GM19452 (cell line): Measurements from ENCODE around the gene TMEM59.
"Not testable (repeated sequence)": the region's sequence is repeated elsewhere in the genome, so short reads cannot be mapped to it uniquely, and the experiment has no call there.

Source experiments
- ATAC-seq: cut with Tn5 transposase; IDR thresholded peaks from one replicate; pipeline ENCODE4 v1.9.1; 2021; ENCODE audit not compliant: unreplicated experiment

Gene TMEM59

GRCh38 chr1:54013393-54014008, 39.5 kb downstream of the TMEM59 start:
- no peak for ATAC-seq

- no peak for ATAC-seq
Measured at GRCh38 chr1:54012863-54013262, 40.1 kb downstream of the TMEM59 start.

- ATAC-seq: no peak
Measured at GRCh38 chr1:54012008-54012325, 41.0 kb downstream of the TMEM59 start.

DNA sequence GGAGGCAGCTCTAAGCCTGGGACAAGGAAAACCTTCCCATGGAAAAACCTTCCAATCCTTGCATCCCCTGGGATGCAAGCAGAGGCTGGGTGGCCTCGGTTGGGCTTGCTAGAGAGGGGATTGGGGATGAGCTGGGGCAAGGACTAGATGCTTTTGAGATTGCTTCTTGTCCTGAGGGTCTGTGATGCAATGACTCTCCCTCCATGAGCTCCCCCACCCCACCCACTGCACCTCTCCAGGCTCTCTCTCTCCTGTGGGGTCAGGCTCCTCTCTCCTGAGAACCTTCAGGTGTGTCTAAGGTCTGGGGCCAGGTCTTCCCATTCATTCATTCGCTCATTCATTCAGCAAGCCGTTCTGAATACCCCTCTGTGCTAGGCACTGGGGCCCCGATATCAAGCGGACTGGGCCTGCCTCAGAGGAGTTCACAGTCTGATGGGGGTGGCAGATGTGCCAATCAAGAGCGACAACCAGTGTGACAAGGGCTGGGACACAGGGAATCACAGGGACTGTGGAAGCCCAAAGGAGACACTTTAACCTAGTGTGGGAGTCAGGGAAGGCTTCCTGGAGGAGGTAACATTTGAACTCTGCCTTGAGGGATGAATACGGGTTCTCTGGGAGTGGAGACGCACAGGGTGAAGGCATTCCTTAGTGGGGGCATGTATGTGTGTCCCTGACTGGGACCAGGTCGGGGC, 41.5 kb downstream of the TMEM59 start:
- no peak for ATAC-seq

DNA sequence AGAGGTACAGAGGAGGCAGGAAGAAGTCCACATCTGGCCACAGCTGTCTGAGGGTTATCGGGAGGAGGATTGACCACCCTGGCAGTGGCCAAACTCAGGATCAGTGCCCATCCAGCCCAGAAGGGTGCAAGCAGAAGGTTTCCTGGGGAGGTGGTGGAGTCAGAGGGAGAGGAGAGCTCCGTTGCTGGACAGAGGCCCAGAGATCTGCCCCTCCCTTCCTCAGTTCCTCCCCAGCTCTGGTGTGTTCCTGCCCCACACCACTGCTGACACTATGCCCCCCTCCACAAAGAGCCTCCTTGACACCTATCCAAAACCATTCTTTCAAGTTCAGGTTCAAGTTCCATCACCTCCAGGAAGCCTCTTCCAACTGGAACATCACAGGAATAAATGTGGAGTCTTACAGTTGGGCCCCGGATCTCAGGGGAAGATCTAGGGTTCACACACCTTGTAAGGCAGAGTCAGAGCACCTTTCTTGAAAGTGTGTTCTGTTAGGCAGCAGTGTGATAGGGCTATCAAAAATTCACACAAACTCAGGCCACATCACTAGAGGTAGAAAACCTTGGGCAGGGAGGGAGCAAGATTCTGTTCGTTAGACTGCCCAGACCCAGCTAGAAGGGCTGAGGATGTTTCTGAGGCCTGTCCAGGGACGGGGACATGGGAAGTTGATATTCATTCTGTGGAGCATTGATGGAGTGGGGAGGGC, 42.4 kb downstream of the TMEM59 start:
- no peak for ATAC-seq

- ATAC-seq: no peak
Measured at GRCh38 chr1:54009406-54009805, 43.6 kb downstream of the TMEM59 start.

DNA sequence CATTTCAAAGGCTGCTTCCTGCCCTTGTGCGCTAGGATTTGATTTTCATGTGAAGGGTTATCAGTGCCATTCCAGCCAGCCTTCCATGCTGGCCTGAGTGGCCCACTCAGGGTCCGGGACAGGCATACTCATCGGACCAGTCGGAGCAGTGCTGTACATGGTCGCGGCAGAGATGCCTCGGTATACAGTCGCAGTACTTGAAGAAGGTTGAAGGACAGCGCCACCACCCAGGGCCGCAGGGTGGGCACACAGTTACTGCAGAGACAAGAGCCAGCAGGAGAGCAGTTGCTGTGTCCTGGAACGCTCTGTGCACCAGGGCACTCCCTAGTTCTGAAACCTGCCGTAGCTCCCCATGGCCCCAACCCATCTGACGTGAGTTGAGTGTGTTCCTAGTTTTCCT, 44.1 kb downstream of the TMEM59 start:
- ATAC-seq: no peak

DNA sequence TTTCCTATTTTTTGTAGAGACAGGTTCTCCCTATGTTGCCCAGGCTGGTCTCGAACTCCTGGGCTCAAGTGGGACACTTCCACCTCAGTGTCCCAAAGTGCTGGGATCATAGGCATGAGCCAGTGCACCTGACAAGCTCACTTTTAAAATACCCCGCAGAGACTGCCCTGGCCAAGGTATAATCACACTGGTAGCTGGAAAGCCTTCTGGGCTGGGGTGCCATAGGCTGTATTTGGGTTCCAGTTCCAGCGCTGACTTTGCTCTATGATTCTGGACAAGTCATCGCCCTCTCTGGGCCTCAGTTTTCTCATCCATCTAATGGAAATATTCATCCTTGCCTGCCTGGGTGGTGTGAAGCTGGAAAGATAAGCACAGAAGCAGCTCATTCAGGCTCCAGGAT, 45.4 kb downstream of the TMEM59 start:
- ATAC-seq: no peak

DNA sequence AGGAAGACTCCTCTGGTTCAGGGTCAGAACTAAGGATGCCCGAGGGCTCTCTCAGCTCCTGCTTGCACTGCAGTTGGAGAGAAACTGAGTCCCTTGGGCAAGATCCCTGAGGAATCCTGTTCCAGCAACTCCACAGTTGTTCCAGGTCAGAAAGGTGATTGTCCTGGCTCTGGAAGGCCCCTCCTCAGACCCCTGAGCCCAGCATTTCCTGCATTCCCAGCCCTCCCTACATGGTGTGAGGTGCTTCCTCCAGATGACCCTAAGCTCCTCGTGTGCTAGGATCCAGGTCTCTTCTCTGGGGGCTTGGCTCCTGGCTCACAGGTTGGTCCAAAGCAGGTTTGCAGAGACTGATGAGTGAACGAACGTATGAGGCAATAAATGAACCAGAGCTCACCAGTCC, 46.5 kb downstream of the TMEM59 start:
- no peak for ATAC-seq

DNA sequence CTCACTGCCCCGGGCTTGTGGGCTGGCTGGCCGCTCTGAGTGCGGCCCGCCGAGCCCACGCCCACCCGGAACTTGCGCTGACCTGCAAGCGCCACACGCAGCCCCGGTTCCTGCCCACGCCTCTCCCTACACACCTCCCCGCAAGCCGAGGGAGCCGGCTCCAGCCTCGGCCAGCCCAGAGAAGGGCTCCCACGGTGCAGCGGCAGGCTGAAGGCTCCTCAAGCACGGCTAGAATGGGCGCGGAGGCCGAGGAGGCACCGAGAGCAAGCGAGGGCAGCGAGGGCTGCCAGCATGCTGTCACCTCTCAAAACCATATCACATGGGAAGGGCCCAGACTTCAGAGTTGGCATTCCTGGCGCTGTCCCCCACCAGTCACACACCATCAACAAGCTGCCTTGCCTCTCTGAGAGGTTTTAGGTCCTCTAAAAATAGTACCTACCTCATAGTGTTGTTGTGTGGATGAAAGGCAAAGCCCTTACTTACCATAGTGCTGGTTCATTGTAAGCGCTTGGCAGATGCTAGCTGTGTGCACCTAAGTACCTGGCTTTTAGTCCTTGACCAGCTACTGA, 48.4 kb downstream of the TMEM59 start:
- no peak for ATAC-seq

DNA sequence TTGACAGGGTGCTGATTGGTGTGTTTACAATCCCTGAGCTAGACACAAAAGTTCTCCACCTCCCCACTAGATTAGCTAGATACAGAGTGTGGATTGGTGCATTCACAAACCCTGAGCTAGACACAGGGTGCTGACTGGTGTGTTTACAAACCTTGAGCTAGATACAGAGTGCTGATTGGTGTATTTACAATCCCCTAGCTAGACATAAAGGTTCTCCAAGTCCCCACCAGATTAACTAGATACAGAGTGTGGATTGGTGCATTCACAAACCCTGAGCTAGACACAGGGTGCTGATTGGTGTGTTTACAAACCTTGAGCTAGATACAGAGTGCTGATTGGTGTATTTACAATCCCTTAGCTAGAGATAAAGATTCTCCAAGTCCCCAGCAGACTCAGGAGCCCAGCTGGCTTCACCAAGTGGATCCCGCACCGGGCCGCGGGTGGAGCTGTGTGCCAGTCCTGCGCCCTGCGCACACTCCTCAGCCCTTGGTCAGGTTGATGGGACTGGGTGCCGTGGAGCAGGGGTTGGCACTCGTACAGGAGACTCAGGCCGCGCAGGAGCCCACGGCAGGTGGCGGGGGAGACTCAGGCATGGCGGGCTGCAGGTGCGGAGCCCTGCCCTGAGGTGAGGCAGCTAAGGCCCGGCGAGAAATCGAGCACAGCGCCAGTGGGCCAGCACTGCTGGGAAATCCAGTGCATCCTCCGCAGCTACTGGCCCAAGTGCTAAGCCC, 49.1 kb downstream of the TMEM59 start:
- ATAC-seq: not testable (repeated sequence)

DNA sequence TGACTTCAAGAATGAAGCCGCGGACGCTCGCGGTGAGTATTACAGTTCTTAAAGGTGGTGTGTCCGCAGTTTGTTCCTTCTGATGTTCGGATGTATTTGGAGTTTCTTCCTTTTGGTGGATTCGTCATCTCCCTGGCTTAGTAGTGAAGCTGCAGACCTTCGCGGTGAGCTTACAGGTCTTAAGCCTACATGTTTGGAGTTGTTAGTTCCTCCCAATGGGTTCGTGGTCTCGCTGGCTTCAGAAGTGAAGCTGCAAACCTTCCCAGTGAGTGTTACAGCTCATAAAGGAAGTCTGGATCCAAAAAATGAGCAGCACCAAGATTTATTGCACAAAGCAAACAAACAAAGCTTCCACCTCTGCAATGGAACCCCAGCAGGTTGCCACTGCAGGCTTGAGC, 49.8 kb downstream of the TMEM59 start:
- ATAC-seq: no peak

GRCh38 chr1:54002544-54003248, 50.3 kb downstream of the TMEM59 start:
- ATAC-seq: no peak

DNA sequence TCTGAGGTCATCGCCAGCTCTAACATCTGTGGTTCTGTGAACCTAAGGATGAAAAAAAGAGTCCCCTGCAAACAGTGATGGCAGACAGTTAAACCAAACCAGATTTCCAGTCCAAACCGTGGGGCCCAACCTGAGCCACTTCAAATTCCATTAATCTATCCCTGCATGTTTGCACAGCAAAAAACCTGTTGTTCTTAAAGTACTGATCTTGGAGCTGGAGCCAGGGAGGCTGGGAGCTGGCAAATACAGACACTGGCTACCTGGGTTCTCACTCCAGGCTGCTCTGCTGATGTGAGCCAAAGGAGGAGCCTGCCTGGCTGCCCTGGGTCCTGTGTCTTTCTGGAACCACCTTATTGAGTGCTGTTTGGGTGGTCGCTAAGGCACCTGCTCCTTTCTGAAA, 51.4 kb downstream of the TMEM59 start:
- ATAC-seq: no peak

DNA sequence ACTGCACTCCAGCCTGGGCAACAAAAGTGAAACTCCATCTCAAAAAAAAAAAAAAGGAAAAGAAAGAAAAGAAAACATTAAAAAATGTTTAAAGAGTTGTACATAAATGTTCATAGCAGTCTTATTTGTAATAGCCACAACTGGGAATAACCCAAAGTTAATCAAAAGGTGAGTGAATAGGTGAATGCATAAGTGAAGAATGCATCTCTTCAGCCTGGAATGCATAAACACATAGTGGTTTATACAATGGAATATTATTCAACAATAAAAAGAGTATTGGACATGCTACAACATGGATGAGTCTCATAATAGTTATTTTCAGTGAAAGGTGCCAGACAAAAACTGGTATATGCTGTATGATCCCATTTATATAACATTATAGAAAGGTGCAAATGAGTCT, 53.1 kb downstream of the TMEM59 start:
- no peak for ATAC-seq

DNA sequence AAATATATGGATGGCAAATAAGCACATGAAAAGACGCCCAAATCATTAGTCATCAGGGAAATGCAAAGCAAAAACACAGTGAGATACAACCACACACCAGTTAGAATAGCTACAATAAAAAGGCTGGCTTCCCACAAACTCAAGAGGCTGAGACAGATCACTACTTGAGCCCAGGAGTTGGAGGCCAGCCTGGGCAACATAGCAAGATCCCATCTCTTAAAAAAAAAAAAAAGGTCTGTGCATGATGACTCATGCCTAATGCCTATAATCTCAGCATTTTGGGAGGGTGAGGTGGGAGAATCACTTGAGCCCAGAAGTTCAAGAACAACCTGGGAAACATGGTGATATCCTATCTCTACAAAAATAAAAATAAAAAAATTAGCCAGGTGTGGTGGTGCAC, 54.8 kb downstream of the TMEM59 start:
- ATAC-seq: no peak

DNA sequence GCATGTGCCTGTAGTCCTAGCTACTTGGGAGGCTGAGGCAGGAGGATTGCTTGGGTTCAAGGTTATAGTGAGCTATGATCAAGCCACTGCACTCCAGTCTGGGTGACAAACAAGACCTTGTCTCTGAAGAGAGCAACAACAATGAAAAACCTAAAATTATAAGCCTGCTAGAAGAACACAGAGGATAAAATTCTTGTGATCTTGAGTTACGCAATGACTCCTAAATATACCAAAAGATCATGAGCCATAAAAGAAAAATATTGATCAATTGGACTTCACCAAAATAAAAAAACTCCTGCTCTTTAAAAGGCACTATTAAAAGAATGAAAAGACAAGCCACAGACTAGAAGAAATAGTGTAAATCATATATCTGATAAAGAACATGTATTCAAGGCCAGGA, 57.3 kb downstream of the TMEM59 start:
- no peak for ATAC-seq

GRCh38 chr1:53994516-53994915, 58.5 kb downstream of the TMEM59 start:
- not testable (repeated sequence) for ATAC-seq

- ATAC-seq: no peak
Measured at GRCh38 chr1:53992085-53992874, 60.7 kb downstream of the TMEM59 start.

DNA sequence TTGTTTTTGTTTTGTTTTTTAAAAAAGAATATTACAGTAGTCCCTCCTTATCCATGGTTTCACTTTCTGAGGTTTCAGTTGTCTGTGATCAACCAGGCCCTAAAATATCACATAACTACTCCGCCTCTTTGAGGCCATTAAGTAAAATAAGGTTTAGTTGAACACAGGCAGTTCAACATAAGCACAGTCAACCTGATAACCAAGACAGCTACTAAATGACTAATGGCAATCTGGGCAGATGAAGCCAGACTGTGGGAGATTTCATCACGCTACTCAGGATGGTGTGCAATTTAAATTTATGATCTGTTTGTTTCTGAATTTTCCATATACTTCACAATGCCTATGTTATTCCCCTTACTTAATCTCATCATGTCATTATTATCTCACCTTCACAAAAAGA, 65.1 kb downstream of the TMEM59 start:
- ATAC-seq: no peak
